ENCODE measurements around the gene NCLN. TPM values are rescaled to one million over a fixed set of nuclear protein-coding genes. Genes with fewer than 3 reads are reported as not detected.

The NCLN gene
- total and polyA plus RNA-seq, 9 of the 15 experiments (the other 6 are each of a cell fraction or from before 2014, with no cell fraction given), result 3.8 to 126 (median 39.6) TPM

DNA sequence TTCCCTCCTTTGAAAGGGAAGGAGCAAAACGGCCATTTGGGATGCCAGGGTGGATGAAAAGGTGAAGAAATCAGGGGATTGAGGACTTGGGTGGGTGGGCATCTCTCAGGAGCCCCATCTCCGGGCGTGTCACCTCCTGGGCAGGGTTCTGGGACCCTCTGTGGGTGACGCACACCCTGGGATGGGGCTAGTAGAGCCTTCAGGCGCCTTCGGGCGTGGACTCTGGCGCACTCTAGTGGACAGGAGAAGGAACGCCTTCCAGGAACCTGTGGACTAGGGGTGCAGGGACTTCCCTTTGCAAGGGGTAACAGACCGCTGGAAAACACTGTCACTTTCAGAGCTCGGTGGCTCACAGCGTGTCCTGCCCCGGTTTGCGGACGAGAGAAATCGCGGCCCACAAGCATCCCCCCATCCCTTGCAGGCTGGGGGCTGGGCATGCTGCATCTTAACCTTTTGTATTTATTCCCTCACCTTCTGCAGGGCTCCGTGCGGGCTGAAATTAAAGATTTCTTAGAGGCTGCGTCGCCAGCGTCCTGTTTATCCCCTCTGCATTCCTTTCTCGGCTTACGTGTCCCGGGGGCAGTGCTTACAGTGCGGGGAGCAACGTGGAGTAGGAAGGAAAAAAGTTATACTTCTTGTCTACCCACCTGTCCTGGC is 22.4 kb upstream of the NCLN start (continued):
- TF ChIP-seq DACH1 (IDR thresholded peaks at IDR 0.05; ENCODE audit: partially characterized antibody), result no peak
- TF ChIP-seq NCOR1 (IDR thresholded peaks at IDR 0.05), result no peak
- no peak for TF ChIP-seq ZHX1 (conservative IDR thresholded peaks at IDR 0.05; ENCODE audit: low read length)
- TF ChIP-seq MEF2A (IDR thresholded peaks at IDR 0.05; ENCODE audit: control insufficient read depth, low read depth, low read length), result no peak
- no peak for TF ChIP-seq SMAD4 (CRISPR knock-in tag; conservative IDR thresholded peaks at IDR 0.05)
- no peak for TF ChIP-seq KDM5B (IDR thresholded peaks at IDR 0.05; ENCODE audit: insufficient replicate concordance, low read depth, low read length)
- TF ChIP-seq TOE1 (IDR thresholded peaks at IDR 0.05; ENCODE audit: borderline replicate concordance), result no peak
- no peak for TF ChIP-seq TOE1 (CRISPR knock-in tag; IDR thresholded peaks at IDR 0.05; ENCODE audit: borderline replicate concordance, low read depth)
- TF ChIP-seq TSC22D4 (tag; IDR thresholded peaks at IDR 0.05), result no peak
- TF ChIP-seq RBM22 (IDR thresholded peaks at IDR 0.05; ENCODE audit: low read depth, low read length, poor library complexity, severe bottlenecking), result no peak
- peak; percentile 21; the same call in 1 of the 2 replicates for TF ChIP-seq CREM (IDR thresholded peaks at IDR 0.05; ENCODE audit: low read depth)
- no peak for TF ChIP-seq TAF15 (IDR thresholded peaks at IDR 0.05; ENCODE audit: low read depth, low read length)
- no peak for TF ChIP-seq RBFOX2 (IDR thresholded peaks at IDR 0.05; ENCODE audit: low read depth, low read length)
- no peak for TF ChIP-seq ZKSCAN8 (CRISPR knock-in tag; IDR thresholded peaks at IDR 0.05)
- no peak for TF ChIP-seq ARID2 (IDR thresholded peaks at IDR 0.05)
- no peak for TF ChIP-seq ZSCAN32 (CRISPR knock-in tag; IDR thresholded peaks at IDR 0.05)
- TF ChIP-seq ZNF518B (CRISPR knock-in tag; IDR thresholded peaks at IDR 0.05), result no peak
- TF ChIP-seq RUNX1 (IDR thresholded peaks at IDR 0.05; ENCODE audit: low read depth), result no peak
- no peak for TF ChIP-seq FOS (IDR thresholded peaks at IDR 0.05; ENCODE audit: extremely low read depth, insufficient read length)
- TF ChIP-seq ZNF274 (IDR thresholded peaks at IDR 0.05; ENCODE audit: borderline replicate concordance, low read depth, low read length), result no peak
- TF ChIP-seq ZNF3 (CRISPR knock-in tag; IDR thresholded peaks at IDR 0.05), result no peak
- TF ChIP-seq ZNF75A (CRISPR knock-in tag; IDR thresholded peaks at IDR 0.05), result no peak
- TF ChIP-seq HDAC1 (IDR thresholded peaks at IDR 0.05), result no peak
- TF ChIP-seq KLF6 (CRISPR knock-in tag; IDR thresholded peaks at IDR 0.05; ENCODE audit: borderline replicate concordance), result no peak
